Measurements from ENCODE around the gene LYPD8.

DNA sequence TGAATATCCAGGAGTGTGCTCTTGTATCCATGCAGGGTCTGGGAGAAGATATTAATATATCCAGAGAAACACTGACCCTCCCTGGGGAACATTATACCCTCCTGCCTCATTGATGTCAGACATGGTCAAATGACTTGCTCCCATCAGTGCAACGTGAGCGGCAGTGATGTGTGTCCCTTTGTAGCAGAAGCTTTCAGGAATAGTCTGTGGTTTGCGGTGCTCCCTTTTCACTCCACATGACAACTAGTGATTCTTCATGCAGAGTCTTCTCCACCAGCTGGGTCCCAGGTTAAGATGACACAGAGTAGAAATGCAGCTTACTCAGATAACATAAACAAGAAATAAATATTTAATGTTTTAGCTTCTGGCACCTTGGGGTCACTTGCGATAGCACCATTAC lies 31.9 kb upstream of the LYPD8 start:
- TF ChIP-seq POLR2AphosphoS5 (IDR thresholded peaks at IDR 0.05) (no peak), POLR2A (IDR thresholded peaks at IDR 0.05) (no peak), EP300 (IDR thresholded peaks at IDR 0.05) (no peak)
- TF ChIP-seq, protein P1, sequence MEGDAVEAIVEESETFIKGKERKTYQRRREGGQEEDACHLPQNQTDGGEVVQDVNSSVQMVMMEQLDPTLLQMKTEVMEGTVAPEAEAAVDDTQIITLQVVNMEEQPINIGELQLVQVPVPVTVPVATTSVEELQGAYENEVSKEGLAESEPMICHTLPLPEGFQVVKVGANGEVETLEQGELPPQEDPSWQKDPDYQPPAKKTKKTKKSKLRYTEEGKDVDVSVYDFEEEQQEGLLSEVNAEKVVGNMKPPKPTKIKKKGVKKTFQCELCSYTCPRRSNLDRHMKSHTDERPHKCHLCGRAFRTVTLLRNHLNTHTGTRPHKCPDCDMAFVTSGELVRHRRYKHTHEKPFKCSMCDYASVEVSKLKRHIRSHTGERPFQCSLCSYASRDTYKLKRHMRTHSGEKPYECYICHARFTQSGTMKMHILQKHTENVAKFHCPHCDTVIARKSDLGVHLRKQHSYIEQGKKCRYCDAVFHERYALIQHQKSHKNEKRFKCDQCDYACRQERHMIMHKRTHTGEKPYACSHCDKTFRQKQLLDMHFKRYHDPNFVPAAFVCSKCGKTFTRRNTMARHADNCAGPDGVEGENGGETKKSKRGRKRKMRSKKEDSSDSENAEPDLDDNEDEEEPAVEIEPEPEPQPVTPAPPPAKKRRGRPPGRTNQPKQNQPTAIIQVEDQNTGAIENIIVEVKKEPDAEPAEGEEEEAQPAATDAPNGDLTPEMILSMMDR (IDR thresholded peaks at IDR 0.05), result no peak
